HEK293T (cell line): ENCODE measurements around the gene TRAF2.
"Not testable (repeated sequence)": the region's sequence is repeated elsewhere in the genome, so short reads cannot be mapped to it uniquely, and the experiment has no call there.

Experiments used
- CTCF ChIA-PET: fragments of 350-600 bp; formaldehyde crosslinking; extraction: SDS; loops from one replicate; lab custom pipeline; 2021; ENCODE audit warnings: antibody characterized with exemption, inconsistent platforms; lab: Yijun Ruan, JAX
- POLR2A ChIA-PET: fragments of 350-600 bp; formaldehyde crosslinking; extraction: SDS; loops from one replicate; lab custom pipeline; 2020; ENCODE audit warnings: antibody characterized with exemption, inconsistent platforms; lab: Yijun Ruan, JAX
- DNase-seq: peaks from one replicate; pipeline ENCODE4 v3.0.0; 2012; ENCODE audit warnings: mixed read lengths; ENCODE audit errors: extremely low spot score
- ARNT ChIP-seq: fragments of 450-650 bp; IDR thresholded peaks from 2 replicates; pipeline ENCODE4 v1.6.1; 2017; ENCODE audit warnings: mild to moderate bottlenecking
- BHLHE40 ChIP-seq: fragments of 450-650 bp; IDR thresholded peaks from 2 replicates; pipeline ENCODE4 v1.6.1; 2016; ENCODE audit warnings: mild to moderate bottlenecking, moderate library complexity, borderline replicate concordance
- CTBP1 ChIP-seq: fragments of 450-650 bp; IDR thresholded peaks from 2 replicates; pipeline ENCODE4 v1.6.1; 2016; ENCODE audit warnings: borderline replicate concordance
- ELF4 ChIP-seq: fragments of 450-650 bp; IDR thresholded peaks from 2 replicates; pipeline ENCODE4 v1.6.1; 2017; ENCODE audit warnings: antibody characterized with exemption
- FOXA1 ChIP-seq: fragments of 450-650 bp; IDR thresholded peaks from 2 replicates; pipeline ENCODE4 v1.6.1; 2016; ENCODE audit warnings: mild to moderate bottlenecking
- FOXK2 ChIP-seq: fragments of 450-650 bp; IDR thresholded peaks from 2 replicates; pipeline ENCODE4 v1.6.1; 2016; ENCODE audit warnings: mild to moderate bottlenecking
- FOXM1 ChIP-seq: fragments of 450-650 bp; IDR thresholded peaks from 2 replicates; pipeline ENCODE4 v1.6.1; 2017; ENCODE audit warnings: mild to moderate bottlenecking, borderline replicate concordance
- HDGF ChIP-seq: fragments of 450-650 bp; IDR thresholded peaks from 2 replicates; pipeline ENCODE4 v1.6.1; 2017; ENCODE audit warnings: antibody characterized with exemption, borderline replicate concordance
- L3MBTL2 ChIP-seq: fragments of 450-650 bp; conservative IDR thresholded peaks from 2 replicates; pipeline ENCODE4 v1.6.1; 2016; ENCODE audit warnings: mild to moderate bottlenecking
- LEF1 ChIP-seq: fragments of 450-650 bp; IDR thresholded peaks from 2 replicates; pipeline ENCODE4 v1.6.1; 2017; ENCODE audit warnings: mild to moderate bottlenecking, borderline replicate concordance
- NFRKB ChIP-seq: fragments of 450-650 bp; IDR thresholded peaks from 2 replicates; pipeline ENCODE4 v1.6.1; 2016; ENCODE audit warnings: mild to moderate bottlenecking, moderate library complexity
- PKNOX1 ChIP-seq: fragments of 450-650 bp; IDR thresholded peaks from 2 replicates; pipeline ENCODE4 v1.6.1; 2016
- SP1 ChIP-seq: fragments of 450-650 bp; IDR thresholded peaks from 2 replicates; pipeline ENCODE4 v1.6.1; 2017
- SUZ12 ChIP-seq: fragments of 450-650 bp; IDR thresholded peaks from 2 replicates; pipeline ENCODE4 v1.6.1; 2016; ENCODE audit warnings: mild to moderate bottlenecking
- TARDBP ChIP-seq: fragments of 450-650 bp; IDR thresholded peaks from 2 replicates; pipeline ENCODE4 v1.6.1; 2016
- ZNF384 ChIP-seq: fragments of 450-650 bp; IDR thresholded peaks from 2 replicates; pipeline ENCODE4 v1.6.1; 2016

The TRAF2 gene

DNA sequence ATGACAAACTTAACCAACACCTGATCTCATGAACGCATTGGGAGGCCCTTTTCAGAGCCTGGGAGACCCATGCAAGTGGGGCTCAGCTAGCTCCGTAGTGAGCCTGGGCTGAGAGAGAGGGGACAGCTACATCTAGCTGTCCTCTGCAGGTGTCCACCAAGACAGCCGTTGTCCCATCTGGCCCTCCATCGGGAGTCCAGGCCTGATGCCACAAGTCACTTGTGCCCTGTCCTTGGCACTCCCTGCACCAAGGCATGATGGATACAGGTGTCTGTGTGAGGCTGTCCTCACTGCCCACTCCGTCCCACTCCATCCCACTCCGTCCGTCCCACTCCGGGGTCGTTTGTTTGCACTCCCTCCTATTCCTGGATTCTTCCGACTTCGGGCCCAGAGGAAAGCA lies 17.7 kb upstream of the TRAF2 start:
- POLR2A ChIA-PET, result interaction anchor here (1.6 kb wide), 1 partner anchor 18 kb away, joined by 5 read pairs; the partner anchor contains the start of gene TRAF2
- no peak for DNase-seq
- CTCF ChIA-PET, result no interaction called here
- TF ChIP-seq SUZ12, result no peak
- TF ChIP-seq PKNOX1, result no peak
- TF ChIP-seq ARNT, result no peak
- no peak for TF ChIP-seq SP1
- no peak for TF ChIP-seq TARDBP
- TF ChIP-seq LEF1, result no peak

DNA sequence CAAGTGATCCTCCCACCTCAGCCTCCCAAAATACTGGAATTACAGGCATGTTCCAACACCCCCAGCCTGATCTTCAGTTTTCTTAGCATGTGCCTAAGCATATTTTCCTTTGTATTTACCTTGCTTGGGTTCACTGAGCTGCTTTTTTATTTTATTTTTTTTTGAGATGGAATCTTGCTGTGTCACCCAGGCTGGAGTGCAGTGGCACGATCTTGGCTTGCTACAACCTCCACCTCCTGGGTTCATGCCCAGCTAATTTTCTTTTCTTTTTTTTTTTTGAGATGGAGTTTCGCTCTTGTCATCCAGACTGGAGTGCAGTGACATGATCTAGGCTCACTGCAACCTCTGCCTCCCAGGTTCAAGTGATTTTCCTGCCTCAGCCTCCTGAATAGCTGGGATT lies 16.7 kb upstream of the TRAF2 start:
- CTCF ChIA-PET, DNase-seq: not testable (repeated sequence)
- POLR2A ChIA-PET, result interaction anchor here (1.1 to 1.6 kb wide), 2 partner anchors 17 to 54 kb away, joined by 3 to 5 read pairs; partner anchors contain the start of gene TRAF2

- TF ChIP-seq HDGF (no peak), FOXM1 (no peak), BHLHE40 (no peak), FOXK2 (no peak), ZNF384 (no peak), PKNOX1 (no peak), CTBP1 (no peak), ARNT (no peak), SP1 (no peak), ELF4 (no peak), SUZ12 (no peak), TARDBP (no peak), L3MBTL2 (no peak)
- CTCF ChIA-PET, result no interaction called here
- POLR2A ChIA-PET, result no interaction called here
Measured at GRCh38 chr9:136875155-136875554, 11.2 kb upstream of the TRAF2 start.

GRCh38 chr9:136876476-136876875 lies 9.8 kb upstream of the TRAF2 start:
- TF ChIP-seq FOXM1 (no peak), LEF1 (no peak), FOXK2 (no peak), CTBP1 (no peak), SP1 (no peak), ZNF384 (no peak), L3MBTL2 (no peak), NFRKB (no peak), TARDBP (no peak), HDGF (no peak)

More at GRCh38 chr9:136875155-136875554, 11.2 kb upstream of the TRAF2 start:
- no peak for DNase-seq

GRCh38 chr9:136880651-136881050 lies 5.7 kb upstream of the TRAF2 start:
- ChIA-PET CTCF (no interaction called here), POLR2A (no interaction called here)
- TF ChIP-seq FOXM1, result no peak
- no peak for TF ChIP-seq CTBP1
- TF ChIP-seq PKNOX1, result no peak
- TF ChIP-seq LEF1, result no peak
- no peak for TF ChIP-seq HDGF
- no peak for TF ChIP-seq ZNF384
- TF ChIP-seq SUZ12, result no peak
- no peak for TF ChIP-seq BHLHE40
- TF ChIP-seq ARNT, result no peak
- TF ChIP-seq ELF4, result no peak
- DNase-seq, result no peak

More at GRCh38 chr9:136876476-136876875, 9.8 kb upstream of the TRAF2 start:
- POLR2A ChIA-PET, result no interaction called here
- CTCF ChIA-PET, result no interaction called here
- no peak for DNase-seq

DNA sequence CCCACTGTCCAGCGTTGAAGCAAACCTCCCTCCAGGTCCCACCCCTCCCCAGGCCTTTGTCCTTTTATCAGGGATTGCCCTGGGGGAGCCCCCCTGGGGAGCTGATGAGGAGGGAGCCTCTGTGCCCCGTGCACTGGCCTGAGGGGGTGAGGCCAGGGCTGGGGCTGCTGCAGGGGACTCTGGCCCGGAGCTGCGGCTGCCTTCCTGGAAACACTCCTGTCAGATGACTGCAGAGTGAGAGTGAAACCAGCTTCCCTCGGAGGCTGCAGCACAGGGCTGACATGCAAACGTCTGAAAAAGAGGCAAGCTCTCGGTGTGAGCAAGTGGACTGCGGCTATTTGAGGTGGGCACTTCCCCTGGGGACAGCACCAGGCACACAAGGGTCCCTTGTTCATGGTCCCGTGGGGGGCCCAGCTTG lies 4.6 kb upstream of the TRAF2 start:
- no peak for DNase-seq
- POLR2A ChIA-PET, result interaction anchor here (1.0 to 1.1 kb wide), 3 partner anchors 14 to 35 kb away, joined by 3 to 5 read pairs (median 3); no protein-coding TSS in a partner anchor
- TF ChIP-seq L3MBTL2 (no peak), ARNT (no peak), FOXM1 (no peak), ZNF384 (no peak), ELF4 (no peak), BHLHE40 (no peak), LEF1 (no peak), SUZ12 (no peak), SP1 (no peak), NFRKB (no peak), FOXK2 (no peak), PKNOX1 (no peak), HDGF (no peak), FOXA1 (no peak), TARDBP (no peak)
- CTCF ChIA-PET, result no interaction called here
